SK-N-SH (cell line): ENCODE measurements around the gene GRB7. TPM values are rescaled to one million over a fixed set of nuclear protein-coding genes. Genes with fewer than 3 reads are reported as not detected.

ENCODE experiments used
- CTCF ChIA-PET: fragments of 300-600, 350-600 bp; formaldehyde crosslinking; extraction: SDS; loops from one replicate; lab custom pipeline; 2021; lab: Yijun Ruan, JAX
- POLR2A ChIA-PET: fragments of 350-600 bp; sonication (Branson Sonifier 250); formaldehyde crosslinking; extraction: SDS; loops from one replicate; lab custom pipeline; 2020; ENCODE audit warnings: antibody characterized with exemption, inconsistent platforms; lab: Yijun Ruan, JAX
- DNase-seq: peaks from one replicate; pipeline ENCODE4 v3.0.0; 2012
- H2AFZ ChIP-seq: fragments of 200-600 bp; sonication (generic); 2 replicates; pipeline ENCODE4 v1.8.1; 2016; ENCODE audit warnings: antibody characterized with exemption, mild to moderate bottlenecking, low read depth
- H3F3A ChIP-seq: fragments of 200-600 bp; sonication (generic); replicated peaks from 2 replicates; pipeline ENCODE3; 2016; ENCODE audit warnings: antibody characterized with exemption, mild to moderate bottlenecking; ENCODE audit not compliant: insufficient read depth
- H3K27ac ChIP-seq, 2 experiments: fragments of 200-500 bp in 1 of 2; fragments of 200-600 bp in 1 of 2; sonication (Bioruptor generic) in 1 of 2; sonication (generic), shearing (Covaris generic) in 1 of 2; 2 replicates each; pipeline versions ENCODE4 v1.5.1 to v1.6.1; 2014 to 2016; ENCODE audit warnings: low read depth in 2 of 2, inconsistent platforms in 1 of 2, low read length in 1 of 2, mild to moderate bottlenecking in 1 of 2, mixed read lengths in 1 of 2
- H3K27me3 ChIP-seq: fragments of 200-600 bp; sonication (generic), shearing (Covaris generic); 2 replicates; pipeline ENCODE4 v1.6.1; 2016; ENCODE audit warnings: mixed run types; ENCODE audit not compliant: insufficient read depth
- H3K36me3 ChIP-seq, 2 experiments: fragments of 200-500 bp in 1 of 2; fragments of 200-600 bp in 1 of 2; sonication (Bioruptor generic) in 1 of 2; sonication (generic) in 1 of 2; replicated peaks in 1 of 2; 2 replicates each; pipeline versions ENCODE3 to v1.5.1; 2014 to 2016; ENCODE audit warnings: low read length in 1 of 2, mild to moderate bottlenecking in 1 of 2; ENCODE audit not compliant: insufficient read depth in 2 of 2, control insufficient read depth in 1 of 2
- H3K4me1 ChIP-seq, 2 experiments: fragments of 200-500 bp in 1 of 2; fragments of 200-600 bp in 1 of 2; sonication (Bioruptor generic) in 1 of 2; sonication (generic), shearing (Covaris generic) in 1 of 2; 2 replicates each; pipeline versions ENCODE4 v1.5.1 to v1.6.1; 2014 to 2016; ENCODE audit warnings: low read depth in 1 of 2, low read length in 1 of 2, mixed run types in 1 of 2; ENCODE audit not compliant: insufficient read depth in 2 of 2, control insufficient read depth in 1 of 2
- H3K4me2 ChIP-seq: fragments of 200-600 bp; sonication (generic), shearing (Covaris generic); 2 replicates; pipeline ENCODE4 v1.6.1; 2017; ENCODE audit warnings: mixed run types
- H3K4me3 ChIP-seq, 2 experiments: fragments of 200-500 bp in 1 of 2; fragments of 200-600 bp in 1 of 2; sonication (Bioruptor generic) in 1 of 2; sonication (generic), shearing (Covaris generic) in 1 of 2; 2 replicates each; pipeline versions ENCODE4 v1.5.1 to v1.8.1; 2014 to 2016; ENCODE audit warnings: low read depth in 2 of 2, inconsistent platforms in 1 of 2, low read length in 1 of 2, mild to moderate bottlenecking in 1 of 2, mixed read lengths in 1 of 2, moderate library complexity in 1 of 2
- H3K79me2 ChIP-seq: fragments of 200-600 bp; sonication (generic); 2 replicates; pipeline ENCODE4 v1.8.1; 2017; ENCODE audit warnings: mild to moderate bottlenecking; ENCODE audit not compliant: insufficient read depth
- H3K9ac ChIP-seq: fragments of 200-600 bp; sonication (generic); 2 replicates; pipeline ENCODE4 v1.6.1; 2017; ENCODE audit warnings: mixed run types
- H3K9me2 ChIP-seq: fragments of 200-600 bp; sonication (generic); 2 replicates; pipeline ENCODE4 v1.6.1; 2017; ENCODE audit warnings: mixed run types
- H3K9me3 ChIP-seq: fragments of 200-600 bp; sonication (generic); 2 replicates; pipeline ENCODE4 v1.6.1; 2017; ENCODE audit warnings: mixed run types, mild to moderate bottlenecking, moderate library complexity
- H4K20me1 ChIP-seq: fragments of 200-600 bp; sonication (generic); 2 replicates; pipeline ENCODE4 v1.6.1; 2017; ENCODE audit warnings: mild to moderate bottlenecking, mixed run types; ENCODE audit not compliant: insufficient read depth
- CHD2 ChIP-seq: fragments of 150-350 bp; IDR thresholded peaks from 2 replicates; pipeline ENCODE4 v1.6.1; 2018; ENCODE audit warnings: low read length; ENCODE audit not compliant: partially characterized antibody
- EZH2phosphoT487 ChIP-seq: fragments of 200-600 bp; sonication (generic); IDR thresholded peaks from 2 replicates; pipeline ENCODE4 v1.6.1; 2017; ENCODE audit warnings: low read depth, mixed run types, mild to moderate bottlenecking, antibody characterized with exemption, moderate library complexity, borderline replicate concordance
- FOXM1 ChIP-seq: IDR thresholded peaks from 2 replicates; pipeline ENCODE4 v1.4.0; 2012; ENCODE audit warnings: low read depth, mild to moderate bottlenecking
- MEF2A ChIP-seq: IDR thresholded peaks from 2 replicates; pipeline ENCODE4 v1.4.0; 2012; ENCODE audit warnings: low read depth, borderline replicate concordance
- POLR2AphosphoS5 ChIP-seq: IDR thresholded peaks from 2 replicates; pipeline ENCODE4 v1.6.1; 2012; ENCODE audit warnings: low read depth, low read length
- RAD21 ChIP-seq: IDR thresholded peaks from 2 replicates; pipeline ENCODE4 v1.6.1; 2012; ENCODE audit warnings: mild to moderate bottlenecking, low read length
- RCOR1 ChIP-seq: fragments of 150-350 bp; IDR thresholded peaks from 2 replicates; pipeline ENCODE4 v1.6.1; 2017; ENCODE audit warnings: antibody characterized with exemption, low read length
- REST ChIP-seq: IDR thresholded peaks from 2 replicates; pipeline ENCODE4 v1.6.1; 2012; ENCODE audit warnings: mild to moderate bottlenecking, low read depth, low read length, moderate library complexity
- RFX5 ChIP-seq: IDR thresholded peaks from 2 replicates; pipeline ENCODE4 v1.6.1; 2012; ENCODE audit warnings: mild to moderate bottlenecking, improper control_type of control experiment, low read length
- RXRA ChIP-seq: IDR thresholded peaks from 2 replicates; pipeline ENCODE4 v1.4.0; 2012; ENCODE audit warnings: low read depth, mild to moderate bottlenecking, borderline replicate concordance
- SMC3 ChIP-seq: IDR thresholded peaks from 2 replicates; pipeline ENCODE4 v1.6.1; 2012; ENCODE audit warnings: low read depth, low read length, improper control_type of control experiment
- TAF1 ChIP-seq: IDR thresholded peaks from 2 replicates; pipeline ENCODE4 v1.6.1; 2012; ENCODE audit warnings: low read depth, mild to moderate bottlenecking, low read length, moderate library complexity, borderline replicate concordance
- TCF12 ChIP-seq: IDR thresholded peaks from 2 replicates; pipeline ENCODE4 v1.4.0; 2012
- TEAD4 ChIP-seq: IDR thresholded peaks from 2 replicates; pipeline ENCODE4 v1.4.0; 2012; ENCODE audit warnings: mild to moderate bottlenecking, borderline replicate concordance; ENCODE audit not compliant: insufficient read depth
- USF1 ChIP-seq: IDR thresholded peaks from 2 replicates; pipeline ENCODE4 v1.4.0; 2012; ENCODE audit warnings: low read depth, borderline replicate concordance
- USF2 ChIP-seq: fragments of 150-350 bp; IDR thresholded peaks from 2 replicates; pipeline ENCODE4 v1.6.1; 2017; ENCODE audit warnings: antibody characterized with exemption, low read length, low read depth, borderline replicate concordance
- YY1 ChIP-seq: IDR thresholded peaks from 2 replicates; pipeline ENCODE4 v1.4.0; 2012; ENCODE audit warnings: low read depth, mild to moderate bottlenecking
- ZBTB33 ChIP-seq: IDR thresholded peaks from 2 replicates; pipeline ENCODE4 v1.4.0; 2012; ENCODE audit warnings: low read depth, borderline replicate concordance
- WGBS: methylation state at CpG from one replicate; pipeline ENCODE4 v1.1.6; 2017; ENCODE audit warnings: low lambda C conversion rate; 5-methylcytosine and 5-hydroxymethylcytosine counted together
- polyA plus RNA-seq, 3 experiments: library from polyadenylated mRNA; depleted of rRNA; stranded (reverse); fragments of >200 nt; gene quantifications; 2 replicates each; pipeline ENCODE4 v1.2.3, GENCODE V29; 2012
- TF ChIP-seq, protein P1 (sequence below): IDR thresholded peaks from 2 replicates; pipeline ENCODE4; 2012
- TF ChIP-seq, protein P2 (sequence below): fragments of 200-600 bp; sonication (generic); IDR thresholded peaks from 2 replicates; pipeline ENCODE4 v1.6.1; 2017; ENCODE audit warnings: antibody characterized with exemption, mild to moderate bottlenecking, moderate library complexity

The GRB7 gene
- polyA plus RNA-seq, 1 of the 3 experiments (the other 2 are of a cell fraction), result not detected

GRCh38 chr17:39747745-39748144 lies 10.0 kb downstream of the GRB7 start:
- CTCF ChIA-PET, result interaction anchor here (0.7 kb wide), 1 partner anchor 126 kb away, joined by 3 read pairs; no protein-coding TSS in a partner anchor

More at GRCh38 chr17:39747745-39748144, 10.0 kb downstream of the GRB7 start:
- H3K4me3 ChIP-seq, result no peak overlapping the region
- 0 out of 2 replicates have a peak, but pooled peaks cover 7% of the 10 kb centered on the region for H3K27me3 ChIP-seq
- no peak overlapping the region for H2AFZ ChIP-seq
- DNase-seq, result no peak
- no peaks in the 10 kb centered on the region for H3K9me3 ChIP-seq
- no peaks in the 10 kb centered on the region for H3K9me2 ChIP-seq
- H4K20me1 ChIP-seq, result no peaks in the 10 kb centered on the region
- TF ChIP-seq YY1 (no peak), POLR2AphosphoS5 (no peak), TCF12 (no peak), USF2 (no peak), USF1 (no peak), RCOR1 (no peak), REST (no peak), SMC3 (no peak), RAD21 (no peak), ZBTB33 (no peak), FOXM1 (no peak), RFX5 (no peak), MEF2A (no peak), TEAD4 (no peak), CHD2 (no peak), EZH2phosphoT487 (no peak), TAF1 (no peak), RXRA (no peak)
- TF ChIP-seq, protein P1, sequence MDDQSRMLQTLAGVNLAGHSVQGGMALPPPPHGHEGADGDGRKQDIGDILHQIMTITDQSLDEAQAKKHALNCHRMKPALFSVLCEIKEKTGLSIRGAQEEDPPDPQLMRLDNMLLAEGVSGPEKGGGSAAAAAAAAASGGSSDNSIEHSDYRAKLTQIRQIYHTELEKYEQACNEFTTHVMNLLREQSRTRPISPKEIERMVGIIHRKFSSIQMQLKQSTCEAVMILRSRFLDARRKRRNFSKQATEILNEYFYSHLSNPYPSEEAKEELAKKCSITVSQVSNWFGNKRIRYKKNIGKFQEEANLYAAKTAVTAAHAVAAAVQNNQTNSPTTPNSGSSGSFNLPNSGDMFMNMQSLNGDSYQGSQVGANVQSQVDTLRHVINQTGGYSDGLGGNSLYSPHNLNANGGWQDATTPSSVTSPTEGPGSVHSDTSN, result no peak
- TF ChIP-seq, protein P2, sequence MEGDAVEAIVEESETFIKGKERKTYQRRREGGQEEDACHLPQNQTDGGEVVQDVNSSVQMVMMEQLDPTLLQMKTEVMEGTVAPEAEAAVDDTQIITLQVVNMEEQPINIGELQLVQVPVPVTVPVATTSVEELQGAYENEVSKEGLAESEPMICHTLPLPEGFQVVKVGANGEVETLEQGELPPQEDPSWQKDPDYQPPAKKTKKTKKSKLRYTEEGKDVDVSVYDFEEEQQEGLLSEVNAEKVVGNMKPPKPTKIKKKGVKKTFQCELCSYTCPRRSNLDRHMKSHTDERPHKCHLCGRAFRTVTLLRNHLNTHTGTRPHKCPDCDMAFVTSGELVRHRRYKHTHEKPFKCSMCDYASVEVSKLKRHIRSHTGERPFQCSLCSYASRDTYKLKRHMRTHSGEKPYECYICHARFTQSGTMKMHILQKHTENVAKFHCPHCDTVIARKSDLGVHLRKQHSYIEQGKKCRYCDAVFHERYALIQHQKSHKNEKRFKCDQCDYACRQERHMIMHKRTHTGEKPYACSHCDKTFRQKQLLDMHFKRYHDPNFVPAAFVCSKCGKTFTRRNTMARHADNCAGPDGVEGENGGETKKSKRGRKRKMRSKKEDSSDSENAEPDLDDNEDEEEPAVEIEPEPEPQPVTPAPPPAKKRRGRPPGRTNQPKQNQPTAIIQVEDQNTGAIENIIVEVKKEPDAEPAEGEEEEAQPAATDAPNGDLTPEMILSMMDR, result no peak
- WGBS, result 75% methylated on average over 4 of the region's 4 CpGs
- no peak overlapping the region for H3K4me2 ChIP-seq
- H3K79me2 ChIP-seq, result no peaks in the 10 kb centered on the region
- no peak overlapping the region for H3K9ac ChIP-seq
- H3F3A ChIP-seq, result no peaks in the 10 kb centered on the region
- no peaks in the 10 kb centered on the region for H3K36me3 ChIP-seq
- peaks cover 0 to 8% of the 10 kb centered on the region in 2 experiments; a peak in 1 of 4 replicates for H3K4me1 ChIP-seq
- no peak overlapping the region for H3K27ac ChIP-seq
- POLR2A ChIA-PET, result no interaction called here
